Activated naive CD4-positive, alpha-beta T cell (primary cell): Measurements from ENCODE around the gene TBC1D8.
"Not testable (repeated sequence)": the region's sequence is repeated elsewhere in the genome, so short reads cannot be mapped to it uniquely, and the experiment has no call there.

Experiments
- DNase-seq, 4 experiments: peaks; one replicate each; lab custom pipeline; 2025; lab: John Stamatoyannopoulos, UW

TBC1D8 gene

DNA sequence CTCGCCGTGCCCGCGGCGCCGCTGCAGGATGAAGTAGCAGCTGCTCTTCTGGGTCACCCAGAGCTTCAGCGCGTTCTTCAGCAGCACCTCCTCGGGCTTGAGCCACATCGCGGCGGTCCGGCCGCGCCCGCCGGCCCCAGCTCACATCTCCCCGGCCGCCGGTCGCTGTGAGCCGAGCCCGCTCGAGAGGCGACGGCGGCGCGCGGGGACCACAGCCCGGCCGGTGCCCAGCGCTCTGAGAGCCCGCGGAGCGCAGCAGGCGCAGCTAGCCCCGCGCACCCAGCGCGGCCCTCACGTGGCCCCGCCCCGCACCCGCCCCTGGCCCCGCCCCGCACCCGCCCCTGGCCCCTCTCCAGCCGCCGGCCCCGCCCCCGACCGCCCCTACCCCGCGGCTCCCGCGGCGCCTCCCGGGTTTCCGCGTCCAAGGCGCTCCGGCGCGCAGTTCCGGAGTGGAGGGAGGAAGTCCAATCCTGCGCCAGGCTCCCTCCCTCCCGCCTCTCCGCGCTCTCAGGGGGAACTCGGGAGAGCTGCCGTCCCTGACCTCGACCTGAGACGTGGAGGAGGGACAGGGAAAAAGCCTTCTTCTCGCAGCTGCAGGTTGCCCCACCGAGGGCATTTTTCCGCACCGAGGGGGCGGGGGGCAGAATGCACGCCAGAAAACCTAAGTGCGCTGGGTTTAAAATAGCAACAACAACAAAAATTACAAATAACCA lies at the start of gene TBC1D8:
Gene TBC1D8 (minus strand): TSS at position 237 of the 713 bp plus-strand sequence. CDS start 129 bp downstream, at position 108.
- peak; percentile 10 to 67 (median 31) for DNase-seq

DNA sequence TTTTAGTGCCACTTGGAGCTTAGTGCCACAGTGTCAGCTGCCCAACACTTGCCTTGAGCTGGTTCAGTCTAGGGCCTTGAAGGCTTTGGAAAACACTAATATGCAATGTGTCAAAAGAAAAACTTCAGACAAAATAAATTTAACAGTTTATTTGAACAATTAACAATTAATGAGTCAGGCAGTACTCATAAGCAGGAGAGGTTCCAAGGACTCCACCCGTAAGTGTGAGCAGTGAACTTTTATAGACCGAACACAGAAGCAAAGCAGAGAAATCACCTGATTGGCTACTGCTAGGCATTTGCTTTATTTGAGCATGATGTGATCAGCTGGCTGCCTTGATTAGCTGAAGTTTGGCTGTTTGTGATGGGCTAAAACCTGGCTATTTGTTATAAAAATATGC lies 49.5 kb upstream of the TBC1D8 start:
- DNase-seq = no peak

- no peak for DNase-seq
These were observed 48.1 kb upstream of the TBC1D8 start for GRCh38 chr2:101199251-101199791.

DNA sequence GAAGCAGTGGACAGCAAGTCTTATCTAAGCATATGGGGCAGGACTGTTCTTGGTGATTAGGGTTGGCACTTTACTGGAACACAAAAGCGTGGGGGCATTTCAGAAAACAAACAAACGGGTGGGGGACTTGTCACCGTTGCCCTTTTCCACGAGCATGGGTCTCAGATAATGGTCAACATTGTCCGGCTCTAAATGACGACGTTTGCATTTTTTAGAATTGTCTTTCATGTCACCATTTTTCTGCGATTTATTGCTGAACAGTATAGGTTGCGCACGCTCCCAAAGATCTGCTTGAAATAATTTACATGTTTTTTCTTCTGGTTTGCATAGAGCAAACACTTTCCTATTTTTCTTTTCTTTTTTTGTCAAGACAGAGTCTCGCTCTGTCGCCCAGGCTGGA lies 46.6 kb upstream of the TBC1D8 start:
- no peak for DNase-seq

DNA sequence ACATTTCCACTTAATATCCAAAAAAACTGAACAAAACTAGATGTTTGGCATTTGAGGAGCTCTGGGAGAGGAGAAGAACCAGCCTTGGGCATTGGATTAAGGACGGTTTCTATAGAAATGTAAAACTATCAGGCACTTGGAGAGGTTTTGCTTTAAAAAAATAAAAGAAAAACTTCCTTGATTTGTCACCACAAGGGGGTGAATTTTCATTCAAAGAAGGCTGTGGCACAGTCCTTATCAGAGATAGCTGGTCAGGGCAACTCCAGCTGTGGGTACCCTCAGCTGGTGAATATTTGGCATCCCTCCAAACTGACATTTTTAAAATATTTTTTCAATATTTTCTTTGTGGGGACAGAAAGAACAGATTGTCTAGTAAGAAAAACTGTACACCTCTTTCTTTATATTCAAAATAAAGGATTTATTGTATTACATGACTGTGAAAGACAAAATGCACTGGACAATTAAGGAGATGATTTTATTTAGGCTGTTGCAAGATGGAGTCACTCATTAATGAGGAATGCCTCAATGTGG lies 46.1 kb upstream of the TBC1D8 start:
- DNase-seq = no peak

DNA sequence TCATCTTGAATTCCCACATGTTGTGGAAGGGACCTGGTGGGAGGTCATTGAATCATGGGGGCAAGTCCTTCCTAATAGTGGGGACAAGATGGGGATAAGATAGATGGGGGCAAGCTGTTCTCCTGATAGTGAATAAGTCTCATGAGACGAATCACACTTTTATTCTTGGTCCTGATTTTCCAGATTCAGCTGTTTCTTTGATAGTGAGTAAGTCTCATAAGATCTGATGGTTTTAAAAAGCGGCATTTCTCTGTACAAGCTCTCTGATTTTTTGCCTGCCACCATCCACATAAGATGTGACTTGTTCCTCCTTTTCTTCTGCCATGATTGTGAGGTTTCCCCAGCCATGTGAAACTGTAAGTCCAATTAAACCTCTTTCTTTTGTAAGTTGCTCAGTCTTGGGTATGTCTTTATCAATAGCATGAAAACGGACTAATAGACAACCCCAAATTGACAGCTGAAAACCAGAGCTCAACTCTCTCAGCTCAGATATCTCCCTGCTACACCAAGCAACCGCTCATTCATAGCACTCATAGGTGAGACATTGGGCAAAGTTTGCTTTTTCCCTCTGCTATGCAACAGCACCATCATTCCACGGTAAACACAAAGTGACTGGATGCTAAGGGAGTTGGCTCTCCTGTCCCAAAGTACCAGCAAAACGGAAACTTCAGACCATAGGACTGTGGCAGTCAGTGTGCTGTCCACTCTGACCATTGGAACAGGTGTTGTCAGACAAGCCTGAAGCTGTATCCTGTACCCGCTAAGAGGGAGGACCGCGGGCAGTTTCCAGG lies 44.9 kb upstream of the TBC1D8 start:
- no peak for DNase-seq

DNA sequence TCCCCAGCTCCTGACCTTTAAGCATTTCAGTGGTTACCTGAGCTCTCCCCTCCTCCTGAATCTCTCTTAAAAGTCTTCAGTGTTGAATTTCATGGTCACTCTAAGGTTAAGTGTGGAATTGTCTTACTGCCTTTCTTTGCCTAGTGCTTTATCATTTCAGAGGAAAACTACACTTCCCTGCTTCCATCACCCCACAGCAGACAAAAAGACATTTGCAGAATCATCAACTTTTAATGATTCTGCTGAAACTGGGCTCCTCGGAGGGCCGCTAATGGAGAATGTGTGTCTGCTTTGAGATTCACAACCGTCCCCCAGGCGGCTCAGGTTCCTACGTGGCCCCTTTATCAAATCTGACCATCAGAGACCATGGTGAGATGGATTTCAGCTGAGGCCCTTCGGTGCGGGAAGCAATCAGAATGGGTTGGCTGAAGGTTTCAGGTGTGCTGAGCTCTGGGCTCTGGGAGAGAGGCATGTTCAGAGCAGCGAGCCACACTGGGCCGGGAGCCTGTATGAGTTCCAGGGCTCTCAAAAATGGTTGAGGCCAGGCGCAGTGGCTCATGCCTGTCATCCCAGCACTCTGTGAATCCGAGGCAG lies 41.9 kb upstream of the TBC1D8 start:
- DNase-seq = no peak

DNA sequence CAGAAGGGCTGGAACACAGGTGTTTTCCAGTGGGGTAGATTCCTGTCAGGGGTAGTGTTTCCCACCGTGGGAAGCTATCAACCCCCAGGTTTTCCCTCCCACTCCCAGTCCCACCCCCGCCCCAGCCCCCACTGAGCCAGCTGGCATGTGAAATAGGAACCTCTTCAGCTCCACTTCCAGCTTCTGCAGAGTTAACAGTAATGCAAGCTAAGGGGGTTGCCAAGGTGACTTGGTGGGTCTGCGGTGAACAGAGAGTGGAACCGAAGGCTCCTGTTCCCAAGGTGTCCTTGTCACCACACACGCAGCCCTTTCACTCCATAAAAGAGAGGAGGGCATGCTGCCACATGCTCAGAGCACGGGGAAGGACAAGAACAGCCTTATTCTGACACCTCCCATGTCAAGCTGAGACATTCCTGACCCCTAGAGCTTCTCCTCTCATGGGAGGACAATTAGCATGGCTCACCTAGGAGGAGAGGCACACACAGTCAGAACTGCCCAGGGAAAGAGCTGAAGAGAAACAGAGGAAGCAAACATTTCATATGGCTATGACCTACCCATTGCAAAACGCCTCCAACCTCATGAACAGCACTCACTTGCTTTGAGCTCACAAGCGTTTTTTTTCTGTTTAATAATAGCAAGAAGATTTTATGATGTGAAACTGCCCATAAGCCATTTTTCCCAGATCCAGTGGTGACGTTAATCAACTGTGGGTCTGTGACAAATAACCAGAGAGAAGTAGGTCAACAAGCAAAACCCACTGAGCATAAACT lies 39.8 kb upstream of the TBC1D8 start:
- DNase-seq = no peak

DNA sequence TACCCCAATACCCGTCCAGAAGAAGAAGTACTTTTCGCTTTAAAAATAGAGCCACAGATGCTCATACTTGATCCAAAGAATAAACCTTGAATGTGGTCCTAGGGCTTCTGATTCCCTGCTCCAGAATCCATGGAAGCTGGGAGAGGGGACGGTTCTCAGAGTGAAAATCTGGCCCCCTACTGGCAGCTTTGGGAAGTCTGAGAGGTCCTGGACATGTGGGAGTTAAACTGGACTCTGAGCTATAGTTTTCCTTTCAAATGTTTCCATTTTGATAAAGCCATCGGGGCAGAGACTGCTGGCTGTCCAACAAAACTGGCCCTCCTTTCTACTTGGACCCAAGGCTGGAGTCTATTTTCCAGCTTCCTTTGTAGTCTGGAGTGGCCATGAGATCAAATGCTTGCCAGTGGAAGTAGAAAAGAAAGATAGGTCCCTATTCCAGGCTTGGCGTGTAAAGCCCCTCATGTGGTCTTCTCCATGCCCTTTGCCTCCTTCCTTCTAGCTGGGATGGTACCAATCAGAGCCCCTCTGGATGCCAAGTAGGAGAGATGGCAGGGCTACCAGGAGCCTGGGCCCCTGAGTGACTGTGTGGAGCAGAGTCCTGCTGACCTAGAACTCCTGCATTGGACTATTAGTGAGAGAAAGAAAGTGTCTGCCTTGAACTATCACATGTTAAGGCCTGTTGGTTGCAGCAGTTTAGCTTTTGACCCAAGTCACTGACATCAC lies 37.7 kb upstream of the TBC1D8 start:
- no peak for DNase-seq

GRCh38 chr2:101187131-101187530 lies 35.9 kb upstream of the TBC1D8 start:
- DNase-seq = no peak

GRCh38 chr2:101185656-101186055 lies 34.5 kb upstream of the TBC1D8 start:
- DNase-seq = no peak

- DNase-seq = no peak
These were observed 33.9 kb upstream of the TBC1D8 start for GRCh38 chr2:101185085-101185484.

GRCh38 chr2:101179982-101180381 lies 28.8 kb upstream of the TBC1D8 start:
- DNase-seq = no peak

- no peak for DNase-seq
These were observed 25.6 kb upstream of the TBC1D8 start for GRCh38 chr2:101176803-101177202.

GRCh38 chr2:101175991-101176390 lies 24.8 kb upstream of the TBC1D8 start:
- no peak for DNase-seq

DNA sequence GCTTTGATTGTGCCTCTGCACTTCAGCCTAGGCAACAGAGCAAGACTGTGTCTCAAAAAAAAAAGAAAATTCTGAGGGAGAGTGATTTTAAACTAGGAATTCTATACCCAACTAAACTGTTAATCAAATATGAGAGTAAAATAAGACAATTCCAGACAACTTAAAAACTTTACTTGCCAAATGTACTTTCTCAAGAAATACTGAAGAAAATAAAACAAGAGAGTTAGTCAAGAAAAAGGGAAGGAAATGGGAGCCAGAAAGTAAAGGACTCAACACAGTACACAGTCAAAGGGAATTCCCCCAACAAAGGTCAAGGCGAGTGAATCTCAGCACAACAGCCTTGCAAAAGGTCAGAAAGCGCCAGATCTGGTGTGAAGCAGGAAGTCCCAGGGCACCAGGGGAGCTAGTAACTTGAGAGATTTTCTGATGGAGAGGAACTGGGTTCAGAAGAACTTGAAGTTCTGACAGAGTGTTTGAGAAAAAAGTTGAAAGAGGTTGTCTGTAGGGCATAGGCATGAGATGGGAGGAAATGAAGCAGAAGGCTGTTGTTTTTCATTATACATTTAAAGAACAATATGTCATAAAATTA lies 22.6 kb upstream of the TBC1D8 start:
- DNase-seq = no peak

- not testable (repeated sequence) for DNase-seq
These were observed 18.6 kb upstream of the TBC1D8 start for GRCh38 chr2:101169822-101170221.

- DNase-seq = no peak
These were observed 17.5 kb upstream of the TBC1D8 start for GRCh38 chr2:101168706-101169105.

GRCh38 chr2:101167532-101167931 lies 16.4 kb upstream of the TBC1D8 start:
- DNase-seq = not testable (repeated sequence)

- DNase-seq = no peak
These were observed 12.8 kb upstream of the TBC1D8 start for GRCh38 chr2:101164021-101164420.
